Left renal pelvis (tissue), 4 donors: Measurements from ENCODE around the gene RSAD1. TPM values are rescaled to one million over a fixed set of nuclear protein-coding genes. Genes with fewer than 3 reads are reported as not detected.

Experiments used
- DNase-seq, 4 donors: peaks; one replicate each; pipeline ENCODE4 v3.0.0-alpha.2; 2013; ENCODE audit warnings: low read depth in 4 of 4, low spot score in 3 of 4
- polyA plus RNA-seq, 4 donors: library from polyadenylated mRNA; unstranded; fragments of 120-200 nt; gene quantifications; one replicate each; pipeline ENCODE4 v1.2.1, GENCODE V29; 2013; ENCODE audit not compliant: insufficient read length in 4 of 4

Gene RSAD1
- 10 to 100 TPM; 31.2 to 64.1 (median 47.1) TPM for polyA plus RNA-seq

DNA sequence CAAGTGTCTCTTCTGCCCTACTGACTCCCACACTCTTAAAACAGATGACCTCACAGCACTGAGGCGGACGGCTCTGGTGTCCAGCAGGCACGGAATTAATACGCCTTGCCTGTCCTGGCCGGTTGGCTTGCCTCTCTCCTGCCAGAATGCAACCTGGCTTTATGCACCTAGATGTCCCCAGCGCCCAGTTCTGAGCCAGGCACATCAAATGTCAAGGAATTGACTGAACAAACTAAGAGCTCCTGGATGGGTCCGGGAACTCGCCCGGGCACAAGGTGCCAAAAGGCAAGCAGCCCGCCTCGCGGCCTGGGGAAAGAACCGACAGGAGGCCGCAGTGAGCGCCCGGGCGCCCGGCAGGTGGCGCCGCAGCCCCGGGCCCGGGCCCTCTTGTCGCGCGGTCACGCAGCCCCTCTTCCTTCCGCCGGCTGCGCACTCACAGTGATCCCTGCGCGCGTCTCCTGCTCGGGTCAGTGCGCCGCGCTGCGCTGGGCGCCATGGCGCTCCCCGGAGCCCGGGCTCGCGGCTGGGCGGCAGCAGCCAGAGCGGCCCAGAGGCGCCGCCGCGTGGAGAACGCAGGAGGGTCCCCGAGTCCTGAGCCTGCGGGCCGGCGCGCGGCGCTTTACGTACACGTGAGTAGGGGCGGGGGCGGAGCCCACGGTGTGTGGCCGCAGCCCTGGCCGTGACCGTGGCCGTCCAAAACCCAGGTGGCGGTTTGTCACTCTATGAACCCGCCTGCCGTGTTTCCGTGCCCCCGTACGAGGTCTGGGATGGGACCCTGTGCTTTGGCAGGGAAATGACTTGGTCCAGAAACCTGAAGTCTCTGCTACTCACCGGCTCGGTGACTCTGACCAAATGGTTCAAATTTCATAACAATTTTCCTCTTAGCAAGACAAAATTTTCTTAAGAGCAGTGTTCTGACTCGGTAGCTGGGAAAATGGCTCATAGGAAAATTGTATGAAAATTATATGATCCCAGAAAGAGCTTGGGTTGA lies at the start of gene RSAD1:
RSAD1 (plus strand) TSS at position 470 of the 991 bp plus-strand sequence; CDS start at position 495, 25 bp downstream.
- DNase-seq: peak; percentile 63 to 82 (median 76)

DNA sequence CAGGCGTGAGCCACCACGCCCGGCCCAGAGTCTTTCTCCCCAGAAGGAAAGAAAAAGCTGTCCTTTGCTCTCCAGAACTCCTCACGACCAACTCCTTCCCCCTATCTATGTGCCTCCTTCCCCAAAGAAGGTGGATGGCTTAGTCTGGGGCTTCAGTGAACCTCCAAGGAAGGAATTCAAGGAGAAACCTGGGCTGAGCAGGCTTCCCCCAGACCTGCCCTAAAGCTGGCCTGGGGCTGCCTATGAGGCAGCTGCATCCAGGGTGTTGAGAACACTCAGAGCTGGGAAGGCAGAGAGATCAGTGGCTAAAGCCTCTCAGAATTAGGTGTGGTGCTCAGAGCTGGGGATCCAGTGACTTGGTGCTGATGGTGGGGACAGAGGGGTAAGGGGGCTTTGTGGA lies 48.9 kb upstream of the RSAD1 start:
- no peak for DNase-seq

DNA sequence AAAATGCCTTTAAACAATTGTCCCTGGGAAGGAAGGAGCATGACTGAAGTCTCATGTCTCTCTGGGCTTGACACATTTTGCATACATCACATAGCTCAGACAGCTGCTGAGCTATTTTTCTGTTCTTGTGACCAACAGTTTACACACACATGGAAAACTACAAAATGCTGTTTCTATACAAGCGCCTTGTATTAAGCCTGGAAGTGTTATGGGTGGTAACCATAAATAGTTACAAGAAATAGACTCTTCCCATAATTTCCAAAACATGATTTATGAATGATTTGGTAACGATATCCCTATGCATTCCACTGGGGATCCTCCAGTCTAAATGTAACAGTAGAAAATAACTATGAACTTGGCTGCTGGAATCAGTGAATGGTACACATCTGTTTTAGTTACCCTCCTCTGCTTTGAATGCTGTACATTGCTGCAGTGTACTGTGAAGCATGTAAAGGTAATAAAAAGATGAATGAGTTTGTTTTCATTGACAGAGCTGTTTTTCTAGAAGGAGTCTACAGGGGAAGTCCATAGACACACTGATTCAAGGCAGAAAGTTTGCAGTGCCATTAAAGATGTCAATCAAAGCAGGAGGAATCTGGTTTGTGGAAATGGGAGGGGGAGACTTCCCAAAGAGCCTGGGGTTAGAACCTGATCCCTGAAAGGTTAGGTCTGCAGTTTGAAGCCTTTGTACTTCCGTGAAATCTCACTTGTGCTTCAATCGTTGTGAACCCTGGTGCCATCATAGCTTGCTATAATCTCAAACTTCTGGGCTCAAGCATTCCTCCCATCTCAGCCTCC lies 47.6 kb upstream of the RSAD1 start:
- DNase-seq: no peak

DNA sequence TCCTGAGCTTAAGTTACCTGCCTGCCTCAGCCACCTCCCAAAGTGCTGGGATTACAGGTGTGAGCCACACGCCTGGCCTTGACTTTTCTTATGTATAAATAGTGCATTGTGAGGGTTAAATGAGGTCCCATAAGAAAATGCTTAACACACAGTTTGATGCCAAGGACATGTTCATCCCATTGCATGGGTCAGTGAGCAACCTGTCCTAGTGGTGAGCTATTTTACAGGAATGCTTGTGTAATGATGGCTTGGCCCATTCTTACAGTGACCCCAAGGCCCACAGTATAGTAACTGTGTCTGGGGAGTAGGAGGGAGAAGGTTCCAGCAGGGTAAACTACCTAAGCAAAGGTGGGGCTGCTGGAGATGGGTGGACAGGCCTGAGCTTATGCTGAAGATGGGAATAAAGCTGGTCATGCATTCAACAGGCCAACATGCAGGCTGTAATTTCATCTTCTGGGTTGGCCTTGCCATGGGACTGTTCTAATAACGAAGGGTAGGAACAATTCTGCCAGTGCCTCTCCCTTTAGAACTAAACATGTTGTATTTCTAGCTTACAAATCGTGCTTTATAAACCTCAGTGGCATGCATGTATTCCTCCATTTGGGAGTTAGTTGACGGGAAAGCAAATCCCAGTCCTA lies 46.4 kb upstream of the RSAD1 start:
- DNase-seq: no peak

DNA sequence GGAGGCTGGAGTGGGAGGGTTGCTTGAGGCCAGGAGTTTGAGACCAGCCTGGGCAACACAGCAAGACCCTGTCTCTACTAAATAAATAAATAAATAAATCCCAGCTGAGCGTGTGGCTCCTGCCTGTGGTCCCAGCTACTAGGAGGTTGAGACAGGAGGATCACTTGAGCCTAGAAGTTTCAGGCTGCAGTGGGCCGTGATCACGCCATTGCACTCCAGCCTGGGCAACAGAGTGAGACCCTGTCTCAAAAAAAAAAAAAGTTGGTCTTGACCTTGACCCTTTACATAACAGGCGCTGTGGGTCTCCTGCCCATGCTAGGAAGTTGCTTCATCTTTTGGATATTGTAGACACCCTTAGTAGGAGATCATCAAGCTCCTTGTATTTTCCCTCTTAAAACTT lies 41.3 kb upstream of the RSAD1 start:
- DNase-seq: no peak

DNA sequence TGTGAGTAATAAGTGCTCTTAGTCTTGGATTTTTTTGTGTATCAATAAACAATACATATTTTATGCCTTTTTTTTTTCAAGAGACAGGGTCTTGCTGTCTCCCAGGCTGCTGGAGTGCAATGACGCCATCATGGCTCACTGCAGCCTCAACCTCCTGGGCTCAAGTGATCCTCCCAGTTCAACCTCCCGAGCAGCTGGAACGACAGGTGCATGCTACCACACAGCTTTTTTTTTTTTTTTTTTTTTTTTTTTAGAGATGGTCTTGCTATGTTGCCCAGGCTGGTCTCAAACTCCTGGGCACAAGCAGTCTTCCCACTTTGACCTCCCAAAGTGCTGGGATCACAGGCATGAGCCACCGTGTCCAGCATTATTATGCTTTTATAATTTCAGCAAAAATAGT lies 39.7 kb upstream of the RSAD1 start:
- DNase-seq: no peak

DNA sequence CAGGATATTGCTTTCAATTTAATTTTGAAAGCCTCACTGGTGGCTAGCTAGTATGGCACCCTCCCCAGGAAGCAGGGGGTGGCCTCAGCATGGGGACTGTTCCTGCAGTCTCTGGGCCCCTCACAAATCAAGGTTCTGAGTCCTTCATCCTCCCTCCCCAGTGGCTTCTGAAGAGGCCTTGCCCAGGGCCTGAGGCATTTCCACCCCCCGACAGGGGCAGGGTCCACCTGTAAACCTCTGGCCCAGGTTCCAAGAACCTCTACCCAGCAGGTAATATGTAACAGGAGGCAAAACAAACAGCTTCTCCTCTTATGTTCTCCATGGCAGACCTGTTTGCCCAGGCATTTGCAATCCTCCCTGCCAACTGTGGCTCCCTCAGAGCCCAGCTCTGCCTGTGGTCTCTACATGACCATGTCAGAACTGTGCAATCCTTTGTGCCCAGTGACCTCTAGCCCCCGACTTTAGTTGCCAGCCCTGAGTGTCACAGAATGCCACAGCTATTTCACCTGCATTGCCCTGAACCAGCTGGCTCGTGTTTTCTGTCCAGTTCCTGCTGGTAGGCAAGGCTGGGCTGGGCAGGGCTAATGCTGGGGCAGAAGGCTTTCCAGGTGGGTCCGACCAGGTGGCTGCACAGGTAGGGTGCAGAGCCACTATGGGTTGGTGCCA lies 38.4 kb upstream of the RSAD1 start:
- no peak for DNase-seq

DNA sequence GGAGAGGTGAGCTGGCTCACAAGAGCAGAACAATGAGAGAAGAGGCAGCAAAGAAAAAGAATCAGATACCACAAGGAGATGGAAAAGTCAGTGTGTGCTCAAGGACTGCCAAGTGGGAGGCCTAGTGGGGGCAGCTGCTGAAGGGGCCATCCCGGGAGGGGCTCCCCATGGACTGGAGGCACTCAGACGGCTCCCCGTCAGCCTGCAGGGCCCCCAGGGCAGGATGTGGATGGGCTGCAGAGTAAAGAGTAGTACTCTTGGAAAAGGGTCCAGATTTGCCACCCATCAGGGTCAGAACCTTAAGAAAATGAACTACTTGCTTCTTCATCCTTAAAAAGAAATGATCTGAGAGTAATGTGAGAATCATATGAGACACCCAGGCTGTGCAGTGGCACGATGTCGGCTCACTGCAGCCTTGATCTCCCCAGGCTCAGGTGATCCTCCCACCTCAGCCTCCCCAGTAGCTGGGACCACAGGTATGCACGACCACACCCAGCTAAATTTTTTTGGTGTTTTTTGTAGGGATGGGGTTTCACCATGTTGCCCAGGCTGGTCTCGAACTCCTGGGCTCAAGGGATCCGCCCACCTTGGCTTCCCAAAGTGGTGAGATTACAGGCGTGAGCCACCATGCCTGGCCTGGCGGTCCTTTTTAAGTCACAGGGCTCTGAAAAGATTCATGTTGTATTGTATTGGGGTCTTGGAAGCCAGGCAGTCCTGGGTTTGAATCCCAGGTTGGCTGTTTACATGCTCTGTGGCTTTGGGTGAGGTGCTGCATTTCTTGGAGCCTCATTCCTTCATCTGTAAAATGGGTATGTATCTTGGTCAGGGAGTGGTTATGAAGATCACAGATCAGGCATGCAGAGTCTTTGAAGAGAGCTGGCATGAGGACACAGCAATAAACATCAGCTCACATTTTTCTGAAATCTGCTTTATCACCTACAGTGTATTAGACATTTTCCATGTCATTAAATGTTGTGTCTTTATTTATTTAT lies 37.5 kb upstream of the RSAD1 start:
- no peak for DNase-seq

DNA sequence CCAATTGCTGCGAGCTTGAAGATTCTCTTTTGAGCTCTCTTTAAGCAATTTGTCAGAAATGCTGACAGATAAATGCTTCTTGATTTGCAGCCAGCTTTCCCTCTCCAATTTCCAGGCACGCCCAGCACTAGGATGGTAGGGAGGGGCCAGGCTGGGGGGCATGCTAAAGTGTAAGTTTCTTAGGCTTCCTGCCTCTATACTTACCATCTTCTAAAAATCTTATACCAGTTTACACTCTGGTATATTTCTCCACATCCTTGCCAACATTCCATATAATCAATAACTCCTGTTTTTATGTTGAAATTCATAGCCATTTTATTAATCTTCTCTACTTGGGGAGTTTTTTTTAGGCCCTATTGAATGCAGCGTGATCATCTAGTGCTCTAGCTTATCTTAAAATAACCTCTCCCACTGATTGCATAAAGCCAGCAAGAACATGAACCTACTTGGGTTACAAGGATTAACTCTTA lies 35.1 kb upstream of the RSAD1 start:
- no peak for DNase-seq

DNA sequence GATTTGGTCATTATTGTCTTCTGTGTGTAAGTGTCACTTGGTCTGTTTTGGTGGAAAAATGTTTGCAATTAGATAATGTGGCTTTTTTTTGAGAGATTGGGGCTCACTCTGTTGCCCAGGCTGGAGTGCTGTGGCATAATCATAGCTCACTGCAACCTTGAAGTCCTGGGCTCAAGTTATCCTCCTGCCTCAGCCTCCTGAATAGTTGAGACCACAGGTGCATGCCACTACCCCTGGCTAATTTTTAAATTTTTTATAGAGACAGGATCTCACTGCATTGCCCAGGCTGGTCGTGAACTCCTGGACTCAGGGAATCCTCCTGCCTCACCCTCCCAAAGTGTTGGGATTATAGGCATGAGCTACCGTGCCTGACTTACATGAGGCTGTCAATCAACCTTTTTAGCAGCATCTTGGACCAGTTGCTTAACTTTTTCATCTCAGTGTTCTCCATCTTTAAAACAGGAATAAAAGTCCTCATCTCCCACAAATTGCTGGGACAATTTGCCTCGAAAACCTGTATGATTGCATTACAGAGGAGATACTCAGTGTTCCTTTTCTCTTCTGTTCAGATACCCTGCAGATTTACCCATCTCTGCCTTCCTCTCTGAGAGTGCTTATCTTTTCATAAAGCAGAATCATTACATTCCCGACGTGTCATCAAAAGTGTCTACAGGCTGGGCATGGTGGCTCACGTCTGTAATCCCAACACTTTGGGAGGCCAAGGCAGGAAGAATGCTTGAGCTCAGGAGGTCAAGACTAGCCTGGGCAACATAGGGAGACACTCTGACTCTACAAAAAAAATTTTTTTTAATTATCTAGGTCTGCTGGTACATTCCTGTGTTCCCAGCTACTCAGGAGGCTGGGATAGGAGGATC lies 33.6 kb upstream of the RSAD1 start:
- no peak for DNase-seq

DNA sequence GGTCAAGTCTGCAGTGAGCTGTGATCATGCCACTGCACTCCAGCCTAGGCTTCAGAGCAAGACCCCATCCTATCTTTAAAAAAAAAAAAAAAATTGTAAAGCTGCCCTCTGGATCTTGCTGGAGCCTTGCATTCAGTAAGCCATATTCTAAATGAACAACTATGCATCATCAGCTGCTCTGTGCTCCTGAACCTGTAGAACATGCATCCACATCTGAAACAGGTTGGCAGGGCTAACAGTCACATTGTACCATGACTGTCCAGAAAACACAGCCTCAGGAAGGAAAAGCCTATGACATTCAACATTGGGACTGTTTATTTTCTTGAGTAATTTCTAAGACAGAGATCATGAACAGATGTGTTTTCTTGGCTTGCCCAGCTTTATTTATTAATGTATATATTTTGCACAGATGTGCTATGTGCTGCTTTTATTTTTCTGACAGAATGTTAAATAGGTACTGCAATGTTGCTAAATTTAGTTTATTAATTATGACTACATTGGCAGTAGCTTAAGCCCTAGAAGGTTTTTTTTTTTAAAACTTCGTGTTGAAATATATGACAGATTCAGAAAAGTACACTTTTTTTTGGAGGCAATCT lies 32.8 kb upstream of the RSAD1 start:
- no peak for DNase-seq

DNA sequence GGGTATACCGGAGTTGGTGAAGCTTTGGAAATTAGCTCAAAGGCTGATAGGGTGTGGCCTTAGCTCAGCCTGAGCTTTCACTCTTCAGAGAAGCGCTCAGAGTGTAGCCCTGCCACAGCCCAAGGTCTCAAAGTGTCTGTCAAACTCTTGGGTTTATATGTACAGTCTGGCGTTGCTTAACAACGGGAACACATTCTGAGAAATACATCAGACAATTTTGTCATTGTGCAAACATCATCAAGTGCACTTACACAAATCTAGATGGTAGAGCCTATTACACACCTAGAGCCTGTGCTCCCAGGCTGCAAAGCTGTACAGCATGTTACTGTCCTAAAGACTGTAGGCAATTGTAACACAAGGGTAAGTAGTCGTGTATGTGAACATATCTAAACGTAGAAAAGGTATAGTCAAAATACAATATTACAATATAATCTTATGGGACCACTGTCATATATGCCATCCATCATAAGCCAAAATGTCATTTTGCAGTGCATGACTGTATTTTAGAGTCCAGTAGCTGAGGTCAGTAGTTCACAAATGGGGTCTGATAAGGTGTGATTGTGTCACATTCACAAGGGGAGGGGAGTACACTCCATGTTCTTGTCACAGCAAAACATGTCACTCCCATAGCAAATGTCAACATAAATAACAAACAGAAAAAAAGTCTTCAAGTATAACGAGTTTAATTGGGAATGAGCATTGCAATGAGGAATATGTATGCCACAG lies 30.6 kb upstream of the RSAD1 start:
- no peak for DNase-seq

DNA sequence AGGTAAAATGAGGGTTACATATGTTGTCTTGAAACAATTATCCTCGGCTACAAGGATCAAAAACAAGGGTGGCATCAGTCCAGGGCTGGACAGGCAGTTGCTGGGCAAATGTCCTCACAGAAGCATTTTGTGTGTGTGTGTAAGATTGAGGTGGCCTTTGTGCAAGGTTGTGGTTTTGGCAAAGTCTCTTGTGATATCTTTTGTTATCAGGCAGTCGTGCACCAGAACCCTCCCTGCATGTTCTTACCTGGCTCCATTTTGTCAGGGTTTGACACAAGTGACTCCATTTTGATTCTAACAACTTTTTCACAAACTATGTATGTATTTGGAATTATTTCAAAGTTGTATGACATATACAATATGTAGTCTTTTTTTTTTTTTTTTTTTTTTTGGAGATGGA lies 30.0 kb upstream of the RSAD1 start:
- DNase-seq: no peak

DNA sequence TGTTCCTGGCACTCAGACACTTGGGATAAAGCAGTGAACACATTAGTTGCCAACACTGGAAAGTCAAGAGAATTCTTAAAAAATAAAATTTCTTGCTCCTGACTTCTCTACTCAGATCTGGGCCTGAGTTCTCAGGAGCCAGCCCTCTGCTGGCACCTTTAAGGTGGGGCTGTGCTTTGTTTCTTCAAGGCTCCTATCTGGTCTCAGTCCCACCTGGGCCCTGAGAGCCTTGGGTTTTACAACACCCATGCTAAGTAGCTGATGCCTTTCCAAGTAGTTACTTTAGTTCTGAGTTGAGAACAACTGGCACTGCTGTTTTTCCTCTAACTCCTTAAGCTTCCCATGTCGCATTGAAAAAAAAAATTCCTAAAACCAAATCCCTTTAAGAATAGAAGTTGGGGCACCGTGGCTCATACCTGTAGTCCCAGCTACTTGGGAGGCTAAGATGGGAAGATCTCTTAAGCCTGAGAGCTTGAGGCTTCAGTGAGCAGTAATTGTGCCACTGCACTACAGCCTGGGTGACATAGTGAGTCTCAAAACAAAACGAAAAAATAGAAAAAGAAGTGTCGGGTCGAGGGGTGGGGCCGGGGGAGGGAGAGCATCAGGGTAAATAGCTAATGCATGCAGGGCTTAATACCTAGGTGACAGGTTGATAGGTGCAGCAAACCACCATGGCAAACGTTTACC lies 26.6 kb upstream of the RSAD1 start:
- no peak for DNase-seq

DNA sequence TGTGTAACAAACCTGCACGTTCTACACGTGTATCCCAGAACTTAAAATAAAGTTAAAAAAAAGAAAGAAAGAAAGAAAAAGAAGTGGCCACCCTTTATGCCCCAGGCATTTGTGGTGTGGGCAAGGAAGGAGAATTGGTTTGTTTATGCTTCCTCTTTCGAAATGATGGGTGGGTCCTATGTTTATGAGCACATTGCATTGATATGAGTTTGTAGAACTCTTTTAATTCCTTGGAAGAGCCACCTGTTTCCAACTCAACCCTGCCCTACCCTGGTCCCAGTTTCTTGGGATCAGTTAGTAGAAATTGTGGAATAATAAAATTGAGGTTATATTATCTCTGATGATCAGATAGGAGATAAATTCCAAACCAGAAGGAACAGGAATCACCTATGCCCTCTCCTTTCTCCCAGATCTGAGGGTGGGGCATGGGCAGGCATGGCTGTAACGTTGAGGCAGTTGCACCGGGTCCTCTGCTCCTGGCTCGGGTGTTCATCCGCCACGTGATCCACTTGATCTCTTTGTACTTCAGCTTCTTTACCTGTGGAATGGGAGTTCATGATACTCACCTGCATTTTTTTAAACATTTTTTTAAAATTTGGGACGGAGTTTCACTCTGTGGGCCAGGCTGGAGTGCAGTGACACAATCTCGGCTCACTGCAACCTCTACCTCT lies 25.9 kb upstream of the RSAD1 start:
- no peak for DNase-seq

DNA sequence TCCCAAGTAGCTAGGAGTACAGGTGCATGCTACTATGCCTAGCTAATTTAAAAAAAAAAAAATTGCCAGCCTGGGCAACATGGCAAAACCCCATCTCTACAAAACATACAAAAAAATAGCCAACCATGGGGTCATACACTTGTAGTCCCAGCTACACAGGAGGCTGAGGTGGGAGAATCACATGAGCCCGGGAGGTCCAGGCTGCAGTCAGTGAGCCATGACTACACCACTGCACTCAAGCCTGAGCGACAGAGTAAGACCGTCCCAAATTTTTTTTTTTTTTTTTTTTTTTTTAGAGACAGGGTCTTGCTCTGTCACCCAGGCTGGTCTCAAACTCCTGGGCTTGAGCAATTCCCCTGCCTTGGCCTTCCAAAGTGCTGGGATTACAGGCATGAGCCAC lies 24.8 kb upstream of the RSAD1 start:
- DNase-seq: no peak
